PFSK-1 (cell line): ENCODE measurements around the gene GTF2A1.

Experiments
- FOXP2 ChIP-seq: optimal IDR thresholded peaks from 2 replicates; pipeline ENCODE3; 2011; ENCODE audit warnings: borderline replicate concordance, control low read depth, inconsistent platforms; ENCODE audit not compliant: insufficient read depth; ENCODE audit errors: extremely low read length, extremely low read depth
- POLR2AphosphoS5 ChIP-seq: IDR thresholded peaks from 2 replicates; pipeline ENCODE4 v1.6.1; 2012; ENCODE audit warnings: low read depth, mild to moderate bottlenecking, control low read depth, low read length, moderate library complexity
- SIN3A ChIP-seq: IDR thresholded peaks from 2 replicates; pipeline ENCODE4 v1.6.1; 2012; ENCODE audit warnings: mild to moderate bottlenecking, low read length, moderate library complexity, borderline replicate concordance; ENCODE audit not compliant: insufficient read depth
- TAF1 ChIP-seq: IDR thresholded peaks from 2 replicates; pipeline ENCODE4 v1.6.1; 2012; ENCODE audit warnings: low read length, control low read depth, borderline replicate concordance; ENCODE audit not compliant: insufficient read depth
- TF ChIP-seq, protein P1 (sequence below), 2 experiments: IDR thresholded peaks; 2 replicates each; pipeline versions ENCODE4 v1.6.1 to v1.8.0; 2011 to 2012; ENCODE audit warnings: low read depth in 2 of 2, low read length in 2 of 2, control low read depth in 1 of 2, inconsistent platforms in 1 of 2, mild to moderate bottlenecking in 1 of 2, moderate library complexity in 1 of 2; ENCODE audit not compliant: insufficient read depth in 1 of 2

GTF2A1 gene

DNA sequence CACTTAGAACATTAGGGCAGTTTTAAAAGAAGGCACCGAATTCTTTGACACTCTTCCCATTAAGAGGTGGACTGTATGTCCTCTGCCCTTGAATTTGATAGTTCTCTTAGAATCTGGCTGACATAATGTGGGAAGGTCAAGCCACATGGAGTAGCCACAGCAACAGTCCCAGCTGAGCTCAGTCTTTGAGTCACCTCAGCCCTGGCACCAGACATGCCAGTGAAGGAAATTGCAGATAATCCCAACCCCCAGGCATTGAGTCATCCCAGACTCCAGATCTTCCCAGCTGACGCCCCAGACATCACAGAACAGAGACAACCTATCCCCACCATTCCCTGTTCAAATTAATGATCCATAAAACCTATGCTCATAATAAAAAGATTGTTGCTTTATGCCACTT, 83.4 kb downstream of the GTF2A1 start:
- TF ChIP-seq FOXP2 = no peak
- TF ChIP-seq SIN3A = no peak
- TF ChIP-seq, protein P1, sequence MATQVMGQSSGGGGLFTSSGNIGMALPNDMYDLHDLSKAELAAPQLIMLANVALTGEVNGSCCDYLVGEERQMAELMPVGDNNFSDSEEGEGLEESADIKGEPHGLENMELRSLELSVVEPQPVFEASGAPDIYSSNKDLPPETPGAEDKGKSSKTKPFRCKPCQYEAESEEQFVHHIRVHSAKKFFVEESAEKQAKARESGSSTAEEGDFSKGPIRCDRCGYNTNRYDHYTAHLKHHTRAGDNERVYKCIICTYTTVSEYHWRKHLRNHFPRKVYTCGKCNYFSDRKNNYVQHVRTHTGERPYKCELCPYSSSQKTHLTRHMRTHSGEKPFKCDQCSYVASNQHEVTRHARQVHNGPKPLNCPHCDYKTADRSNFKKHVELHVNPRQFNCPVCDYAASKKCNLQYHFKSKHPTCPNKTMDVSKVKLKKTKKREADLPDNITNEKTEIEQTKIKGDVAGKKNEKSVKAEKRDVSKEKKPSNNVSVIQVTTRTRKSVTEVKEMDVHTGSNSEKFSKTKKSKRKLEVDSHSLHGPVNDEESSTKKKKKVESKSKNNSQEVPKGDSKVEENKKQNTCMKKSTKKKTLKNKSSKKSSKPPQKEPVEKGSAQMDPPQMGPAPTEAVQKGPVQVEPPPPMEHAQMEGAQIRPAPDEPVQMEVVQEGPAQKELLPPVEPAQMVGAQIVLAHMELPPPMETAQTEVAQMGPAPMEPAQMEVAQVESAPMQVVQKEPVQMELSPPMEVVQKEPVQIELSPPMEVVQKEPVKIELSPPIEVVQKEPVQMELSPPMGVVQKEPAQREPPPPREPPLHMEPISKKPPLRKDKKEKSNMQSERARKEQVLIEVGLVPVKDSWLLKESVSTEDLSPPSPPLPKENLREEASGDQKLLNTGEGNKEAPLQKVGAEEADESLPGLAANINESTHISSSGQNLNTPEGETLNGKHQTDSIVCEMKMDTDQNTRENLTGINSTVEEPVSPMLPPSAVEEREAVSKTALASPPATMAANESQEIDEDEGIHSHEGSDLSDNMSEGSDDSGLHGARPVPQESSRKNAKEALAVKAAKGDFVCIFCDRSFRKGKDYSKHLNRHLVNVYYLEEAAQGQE (IDR thresholded peaks at IDR 0.05; ENCODE audit: insufficient read depth in 1 of 2, low read depth in 2 of 2, low read length in 2 of 2) = no peak
- no peak for TF ChIP-seq TAF1
- TF ChIP-seq POLR2AphosphoS5 = no peak

DNA sequence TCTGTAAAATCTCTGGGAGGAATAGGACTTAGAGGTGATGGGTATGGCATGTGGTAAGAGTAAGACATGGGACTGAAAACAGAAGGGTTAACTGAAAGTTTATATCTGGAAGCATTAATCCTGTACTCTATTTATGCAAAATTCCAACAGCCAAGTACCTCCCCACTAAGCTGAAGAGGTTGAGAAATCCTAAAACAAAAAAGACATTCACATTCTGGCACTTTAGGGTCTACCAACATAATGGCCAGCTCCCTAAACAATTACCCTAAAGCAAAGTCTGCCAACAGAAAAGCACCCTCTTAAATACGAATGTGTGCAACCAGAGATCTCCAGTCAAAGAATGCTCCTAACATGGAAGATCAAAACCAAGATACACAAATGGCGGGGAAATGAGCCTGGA, 87.4 kb downstream of the GTF2A1 start:
- TF ChIP-seq FOXP2 (no peak), SIN3A (no peak), POLR2AphosphoS5 (no peak), TAF1 (no peak)
- TF ChIP-seq, protein P1 (IDR thresholded peaks at IDR 0.05; ENCODE audit: insufficient read depth in 1 of 2, low read depth in 2 of 2, low read length in 2 of 2) = no peak

DNA sequence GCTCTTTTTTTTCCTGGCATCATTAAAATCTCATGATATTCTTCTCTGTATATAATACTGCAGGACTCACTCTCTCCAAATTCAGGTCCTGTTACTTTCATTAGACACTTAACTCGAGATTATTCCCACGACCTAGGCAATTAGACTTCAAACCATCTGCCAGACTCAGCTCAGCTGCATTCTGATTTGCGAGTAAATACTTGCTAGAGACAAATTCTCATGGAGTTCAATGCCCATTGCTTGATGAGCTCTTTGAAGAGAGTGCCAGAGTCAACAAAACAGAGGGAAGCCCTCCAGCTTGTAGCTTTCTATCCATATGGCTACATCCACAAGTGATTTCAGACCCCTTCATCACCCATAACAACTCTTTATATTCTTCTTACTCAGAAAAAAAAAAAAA, 88.3 kb downstream of the GTF2A1 start:
- TF ChIP-seq, protein P1 (IDR thresholded peaks at IDR 0.05; ENCODE audit: insufficient read depth in 1 of 2, low read depth in 2 of 2, low read length in 2 of 2) = no peak
- no peak for TF ChIP-seq TAF1
- TF ChIP-seq POLR2AphosphoS5 = no peak

DNA sequence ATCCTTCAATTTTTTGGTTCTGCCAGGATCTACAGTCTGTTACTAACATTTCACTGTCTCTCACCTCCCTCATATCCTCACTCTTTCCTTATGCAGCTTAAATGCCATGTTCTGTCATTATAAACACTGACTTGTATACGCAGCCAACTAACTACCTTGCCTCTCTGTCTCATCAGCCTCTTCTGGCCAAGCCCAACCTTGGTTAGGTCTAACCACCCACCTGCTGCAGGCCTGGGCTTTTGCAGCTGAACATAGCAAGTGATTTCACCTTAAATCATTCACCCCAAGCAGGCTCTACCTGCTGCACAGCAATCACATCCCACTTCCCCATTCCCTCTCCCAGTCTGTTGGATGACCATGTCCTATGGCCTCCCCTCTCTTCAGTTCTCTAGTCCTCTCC, 91.5 kb downstream of the GTF2A1 start:
- TF ChIP-seq, protein P1 (IDR thresholded peaks at IDR 0.05; ENCODE audit: insufficient read depth in 1 of 2, low read depth in 2 of 2, low read length in 2 of 2) = no peak
- no peak for TF ChIP-seq POLR2AphosphoS5

DNA sequence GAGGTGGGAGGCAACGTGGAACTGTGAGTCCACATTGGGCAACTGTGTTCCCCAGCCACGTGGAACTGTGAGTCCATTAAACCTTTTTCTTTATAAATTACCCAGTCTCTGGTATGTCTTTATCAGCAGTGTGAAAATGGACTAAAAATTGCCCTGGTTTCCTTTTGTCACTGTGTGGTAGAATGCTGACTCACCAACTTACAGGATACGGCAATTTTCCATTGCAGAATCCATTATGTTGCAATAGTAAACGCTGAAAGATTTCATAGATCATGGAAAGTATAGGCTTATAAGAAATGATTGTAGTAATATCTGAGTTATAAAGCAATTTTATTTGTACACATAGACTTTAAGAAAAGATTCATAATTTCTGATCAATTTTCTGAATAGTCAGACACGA, 93.0 kb downstream of the GTF2A1 start:
- TF ChIP-seq SIN3A = no peak
- TF ChIP-seq, protein P1 (IDR thresholded peaks at IDR 0.05; ENCODE audit: insufficient read depth in 1 of 2, low read depth in 2 of 2, low read length in 2 of 2) = no peak
- no peak for TF ChIP-seq FOXP2
- no peak for TF ChIP-seq POLR2AphosphoS5
- no peak for TF ChIP-seq TAF1
